Retinal pigment epithelial cell (primary cell): Measurements from ENCODE around the gene CTIF.

Experiments
- DNase-seq: peaks from one replicate; pipeline ENCODE4 v3.0.0-alpha.2; 2010; ENCODE audit warnings: low read depth
- H3K4me3 ChIP-seq: 2 replicates; pipeline ENCODE4 v1.5.1; 2011; ENCODE audit warnings: mild to moderate bottlenecking, low read length, control low read depth, moderate library complexity
- CTCF ChIP-seq: conservative IDR thresholded peaks from 2 replicates; pipeline ENCODE4 v1.5.1; 2011; ENCODE audit warnings: low read depth, low read length, control low read depth, inconsistent platforms

CTIF gene

DNA sequence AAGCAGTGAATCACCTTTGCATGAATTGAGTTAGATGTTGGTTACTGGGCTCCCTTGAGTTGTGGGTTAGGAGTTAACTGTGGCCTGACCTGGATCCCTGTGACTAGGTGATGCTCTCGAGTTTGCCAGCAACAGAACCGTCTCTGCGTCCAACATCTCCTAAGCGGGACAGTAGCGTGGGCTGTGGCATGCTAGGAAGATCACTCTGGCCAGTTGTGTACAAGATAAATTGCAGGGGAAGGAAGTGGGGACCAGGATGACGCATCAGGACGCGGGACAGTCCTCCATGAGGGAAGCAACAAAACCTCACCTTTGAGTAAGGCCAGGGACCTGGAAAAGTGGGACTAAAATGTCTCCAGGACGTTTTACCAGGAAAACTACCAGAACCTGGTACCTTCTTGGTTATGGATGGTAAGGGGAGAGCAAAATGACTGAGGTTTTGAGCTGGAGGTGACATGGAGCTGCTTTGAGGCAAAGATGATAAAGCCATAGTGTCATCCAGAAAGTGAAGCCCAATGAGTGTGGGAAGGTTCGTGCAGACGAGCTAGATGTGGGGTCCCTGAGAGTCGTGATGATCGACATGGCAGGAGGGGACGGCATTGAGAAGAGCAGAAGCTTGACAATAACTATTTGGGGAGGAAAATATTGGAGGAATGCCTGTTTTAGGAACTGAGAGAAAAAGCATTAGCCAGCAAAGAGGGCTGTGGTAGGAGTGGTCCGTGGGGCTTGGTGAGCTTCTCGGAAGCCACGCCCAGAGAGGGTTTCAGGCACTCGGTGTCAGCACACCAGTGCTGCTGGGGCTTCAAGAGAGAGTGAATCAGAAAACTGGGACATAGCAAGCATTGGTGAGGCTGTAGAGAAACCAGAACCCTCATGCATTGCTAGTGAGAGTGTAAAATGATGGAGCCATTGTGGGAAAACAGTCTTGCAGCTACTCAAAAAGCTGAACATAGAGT is 316.9 kb downstream of the CTIF start:
- TF ChIP-seq CTCF, result no peak
- no peak overlapping the region for H3K4me3 ChIP-seq
- no peak for DNase-seq

GRCh38 chr18:48857023-48857694 is 318.3 kb downstream of the CTIF start:
- no peak for TF ChIP-seq CTCF
- H3K4me3 ChIP-seq, result no peak overlapping the region
- no peak for DNase-seq

GRCh38 chr18:48858676-48859075 is 319.8 kb downstream of the CTIF start:
- H3K4me3 ChIP-seq, result no peak overlapping the region
- no peak for DNase-seq
- TF ChIP-seq CTCF, result no peak

DNA sequence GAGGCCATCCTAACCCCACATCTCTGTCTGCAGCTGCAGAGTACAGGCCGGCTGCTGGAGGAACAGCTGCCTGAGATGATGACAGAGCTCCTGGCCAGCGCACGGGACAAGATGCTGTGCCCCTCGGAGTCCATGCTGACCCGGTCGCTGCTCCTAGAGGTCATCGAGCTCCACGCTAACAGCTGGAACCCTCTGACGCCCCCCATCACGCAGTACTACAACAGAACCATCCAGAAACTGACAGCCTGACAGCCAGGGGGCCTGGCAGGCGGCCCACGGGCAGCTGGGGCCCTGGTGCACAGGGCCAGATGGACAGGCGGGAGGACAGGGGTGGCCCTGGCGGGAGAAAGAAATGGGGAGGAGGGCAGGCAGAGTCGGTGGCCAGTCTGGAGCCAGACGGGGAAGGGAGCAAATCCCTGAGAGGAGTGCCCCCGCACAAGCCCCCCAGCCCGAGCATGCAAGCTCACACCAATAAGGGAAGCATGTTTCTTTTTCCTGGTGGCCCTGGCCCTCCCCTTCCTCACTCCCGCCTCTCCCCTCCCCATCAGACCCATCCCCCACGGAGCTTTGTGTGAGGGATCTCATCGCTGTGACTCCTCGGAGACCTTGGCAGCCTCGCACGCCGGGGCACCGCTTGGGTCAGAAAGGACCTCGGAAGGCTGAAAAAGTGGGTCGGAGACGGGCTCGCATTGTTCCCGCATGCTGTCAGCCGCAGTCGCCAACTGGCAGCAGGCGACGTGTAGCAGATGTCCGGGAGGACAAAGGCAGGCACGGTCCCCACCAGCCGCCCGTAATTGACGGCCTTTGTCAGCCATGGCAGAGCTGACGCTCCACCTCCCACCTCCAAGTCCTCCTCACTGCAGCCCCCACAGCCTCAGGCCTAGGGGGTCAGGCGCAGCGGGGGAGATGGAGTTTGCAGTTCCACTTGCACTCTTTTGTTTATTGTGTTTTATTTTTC is 320.8 kb downstream of the CTIF start:
- no peak overlapping the region for H3K4me3 ChIP-seq
- TF ChIP-seq CTCF, result no peak
- no peak for DNase-seq

GRCh38 chr18:48860269-48861180 is 321.7 kb downstream of the CTIF start:
- TF ChIP-seq CTCF, result no peak
- DNase-seq, result no peak
- no peak overlapping the region for H3K4me3 ChIP-seq

DNA sequence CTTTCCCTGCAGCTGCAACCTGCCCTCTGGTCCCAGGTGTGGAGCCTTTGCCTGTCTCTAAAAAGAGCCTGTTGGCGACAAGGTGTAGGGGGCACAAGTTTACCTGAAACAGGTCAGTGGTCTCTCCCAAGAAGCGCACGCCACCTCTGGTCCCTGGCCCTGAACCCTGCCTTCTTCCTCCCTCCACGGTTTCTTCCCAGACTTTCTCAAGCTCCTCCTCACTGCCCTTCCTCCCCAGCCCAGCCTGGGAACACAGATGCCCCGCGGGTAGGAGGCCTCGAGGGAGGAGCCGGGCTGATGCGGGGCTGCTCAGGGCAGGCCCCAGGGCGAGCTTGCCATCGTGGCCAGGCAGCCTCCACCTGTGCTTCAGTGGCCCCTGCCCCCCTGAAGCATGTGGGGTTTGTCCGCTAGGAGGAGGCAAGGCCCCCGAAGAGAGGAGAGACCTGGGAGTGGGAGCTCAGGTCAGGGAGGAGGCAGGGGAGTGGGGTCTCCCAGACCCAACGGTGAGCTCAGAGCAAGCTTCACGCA is 322.4 kb downstream of the CTIF start:
- TF ChIP-seq CTCF, result no peak
- H3K4me3 ChIP-seq, result no peak overlapping the region
- no peak for DNase-seq
